WTC11 (cell line): ENCODE results near the gene NKAPL. TPM values are rescaled to one million over a fixed set of nuclear protein-coding genes. Genes with fewer than 3 reads are reported as not detected.

Experiments used
- ATAC-seq: fragments of 200-7000 bp; cut with Tn5 transposase; 2 replicates; pipeline ENCODE4 v1.10.0; 2021; ENCODE audit warnings: mild to moderate bottlenecking, moderate library complexity
- CTCF ChIA-PET: fragments of 300-600 bp; sonication (Branson Sonifier 250); formaldehyde crosslinking; loops from one replicate; lab custom pipeline; 2021; ENCODE audit warnings: antibody characterized with exemption; lab: Charles Lee
- POLR2A ChIA-PET: fragments of 350-600 bp; sonication (Branson Sonifier 250); formaldehyde crosslinking; loops from one replicate; lab custom pipeline; 2021; ENCODE audit warnings: antibody characterized with exemption; lab: Charles Lee
- DNase-seq: peaks from one replicate; pipeline ENCODE4 v3.0.0; 2021; ENCODE audit warnings: low spot score
- H3K27ac Mint-ChIP-seq: 2 replicates; pipeline ENCODE4 v1.8.0; 2021; ENCODE audit warnings: mixed read lengths
- H3K27me3 Mint-ChIP-seq: 2 replicates; pipeline ENCODE4 v1.8.0; 2021; ENCODE audit warnings: low read depth, mild to moderate bottlenecking, moderate library complexity, mixed read lengths
- H3K36me3 Mint-ChIP-seq: 2 replicates; pipeline ENCODE4 v1.8.0; 2021; ENCODE audit warnings: mixed read lengths
- H3K4me1 Mint-ChIP-seq: 2 replicates; pipeline ENCODE4 v1.8.0; 2022; ENCODE audit warnings: mixed read lengths
- H3K4me3 Mint-ChIP-seq: 2 replicates; pipeline ENCODE4 v1.8.0; 2021; ENCODE audit warnings: mild to moderate bottlenecking, moderate library complexity, mixed read lengths
- H3K9me3 Mint-ChIP-seq: 2 replicates; pipeline ENCODE4 v1.8.0; 2021; ENCODE audit warnings: mixed read lengths
- CDX4 ChIP-seq: fragments of 250-450 bp; sonication (Bioruptor Pico); IDR thresholded peaks from 2 replicates; pipeline ENCODE4 v1.9.0; 2021; ENCODE audit warnings: moderate library complexity, mild to moderate bottlenecking, inconsistent platforms, borderline replicate concordance
- CREB1 ChIP-seq: sonication (generic); formaldehyde crosslinking; IDR thresholded peaks from 2 replicates; pipeline ENCODE4 v1.8.0; 2023; ENCODE audit warnings: mild to moderate bottlenecking, missing genetic modification reagents
- CREM ChIP-seq: sonication (generic); formaldehyde crosslinking; IDR thresholded peaks from 2 replicates; pipeline ENCODE4 v1.8.1; 2022; ENCODE audit warnings: mild to moderate bottlenecking, missing genetic modification reagents, moderate library complexity
- E2F1 ChIP-seq: sonication (generic); formaldehyde crosslinking; IDR thresholded peaks from 2 replicates; pipeline ENCODE4 v1.8.0; 2022; ENCODE audit warnings: mild to moderate bottlenecking, missing genetic modification reagents
- JAZF1 ChIP-seq: fragments of 250-450 bp; sonication (Bioruptor Pico); IDR thresholded peaks from 2 replicates; pipeline ENCODE4 v1.9.0; 2021; ENCODE audit warnings: moderate library complexity, mild to moderate bottlenecking, inconsistent platforms
- NFYB ChIP-seq: sonication (generic); formaldehyde crosslinking; conservative IDR thresholded peaks from 2 replicates; pipeline ENCODE4 v1.8.0; 2022; ENCODE audit warnings: low read depth, missing genetic modification reagents
- NR1H2 ChIP-seq: sonication (generic); formaldehyde crosslinking; IDR thresholded peaks from 2 replicates; pipeline ENCODE4 v1.9.0; 2021; ENCODE audit warnings: mild to moderate bottlenecking, moderate library complexity, missing genetic modification reagents
- PRRX2 ChIP-seq: fragments of 250-450 bp; sonication (Bioruptor Pico); IDR thresholded peaks from 2 replicates; pipeline ENCODE4 v1.8.0; 2021; ENCODE audit warnings: mild to moderate bottlenecking
- RORB ChIP-seq: fragments of 250-450 bp; sonication (Bioruptor Pico); IDR thresholded peaks from 2 replicates; pipeline ENCODE4 v1.9.0; 2021; ENCODE audit warnings: mild to moderate bottlenecking
- TCF7 ChIP-seq: sonication (generic); formaldehyde crosslinking; IDR thresholded peaks from 2 replicates; pipeline ENCODE4 v1.8.0; 2022; ENCODE audit warnings: mild to moderate bottlenecking, low read depth, missing genetic modification reagents, moderate library complexity
- TEAD1 ChIP-seq: sonication (generic); formaldehyde crosslinking; IDR thresholded peaks from 2 replicates; pipeline ENCODE4 v1.8.0; 2022; ENCODE audit warnings: mild to moderate bottlenecking, missing genetic modification reagents
- ZBTB21 ChIP-seq: sonication (generic); formaldehyde crosslinking; IDR thresholded peaks from 2 replicates; pipeline ENCODE4 v1.8.1; 2023; ENCODE audit warnings: mild to moderate bottlenecking, missing genetic modification reagents, borderline replicate concordance
- ZNF232 ChIP-seq: sonication (generic); formaldehyde crosslinking; IDR thresholded peaks from 2 replicates; pipeline ENCODE4 v1.8.0; 2022; ENCODE audit warnings: mild to moderate bottlenecking, missing genetic modification reagents
- ZNF416 ChIP-seq: fragments of 250-450 bp; sonication (Bioruptor Pico); IDR thresholded peaks from 2 replicates; pipeline ENCODE4 v1.9.0; 2021; ENCODE audit warnings: mild to moderate bottlenecking, inconsistent platforms
- ZNF512 ChIP-seq: sonication (generic); formaldehyde crosslinking; IDR thresholded peaks from 2 replicates; pipeline ENCODE4 v1.8.1; 2022; ENCODE audit warnings: missing genetic modification reagents, borderline replicate concordance
- ZNF671 ChIP-seq: fragments of 250-450 bp; sonication (Bioruptor Pico); IDR thresholded peaks from 2 replicates; pipeline ENCODE4 v1.8.0; 2021; ENCODE audit warnings: mild to moderate bottlenecking
- total RNA-seq: library from RNA; stranded (reverse); gene quantifications from 3 replicates; pipeline ENCODE4 v1.2.3, GENCODE V29; 2021
- TF ChIP-seq, protein P1 (sequence below): sonication (generic); formaldehyde crosslinking; IDR thresholded peaks from 2 replicates; pipeline ENCODE4 v1.8.1; 2023; ENCODE audit warnings: mild to moderate bottlenecking, missing genetic modification reagents, borderline replicate concordance
- TF ChIP-seq, protein P2 (sequence below): sonication (generic); formaldehyde crosslinking; conservative IDR thresholded peaks from 2 replicates; pipeline ENCODE4 v1.8.1; 2022; ENCODE audit warnings: mild to moderate bottlenecking, missing genetic modification reagents
- TF ChIP-seq, protein P3 (sequence below): sonication (generic); formaldehyde crosslinking; IDR thresholded peaks from 2 replicates; pipeline ENCODE4 v1.8.0; 2023; ENCODE audit warnings: missing genetic modification reagents

Gene NKAPL
- total RNA-seq, 1 experiment from 2014 or later = 0.26 TPM

- no peak overlapping the region for H3K27ac Mint-ChIP-seq
- peaks cover 37% of the 10 kb centered on the region for H3K36me3 Mint-ChIP-seq
- no peak for ATAC-seq
- no peak for DNase-seq
- no peaks in the 10 kb centered on the region for H3K27me3 Mint-ChIP-seq
- ChIA-PET CTCF (no interaction called here), POLR2A (no interaction called here)
- H3K9me3 Mint-ChIP-seq = no peaks in the 10 kb centered on the region
- H3K4me3 Mint-ChIP-seq = no peak overlapping the region
- TF ChIP-seq CDX4 (no peak), ZNF232 (CRISPR knock-in tag) (no peak), CREB1 (no peak)
- TF ChIP-seq, protein P1, sequence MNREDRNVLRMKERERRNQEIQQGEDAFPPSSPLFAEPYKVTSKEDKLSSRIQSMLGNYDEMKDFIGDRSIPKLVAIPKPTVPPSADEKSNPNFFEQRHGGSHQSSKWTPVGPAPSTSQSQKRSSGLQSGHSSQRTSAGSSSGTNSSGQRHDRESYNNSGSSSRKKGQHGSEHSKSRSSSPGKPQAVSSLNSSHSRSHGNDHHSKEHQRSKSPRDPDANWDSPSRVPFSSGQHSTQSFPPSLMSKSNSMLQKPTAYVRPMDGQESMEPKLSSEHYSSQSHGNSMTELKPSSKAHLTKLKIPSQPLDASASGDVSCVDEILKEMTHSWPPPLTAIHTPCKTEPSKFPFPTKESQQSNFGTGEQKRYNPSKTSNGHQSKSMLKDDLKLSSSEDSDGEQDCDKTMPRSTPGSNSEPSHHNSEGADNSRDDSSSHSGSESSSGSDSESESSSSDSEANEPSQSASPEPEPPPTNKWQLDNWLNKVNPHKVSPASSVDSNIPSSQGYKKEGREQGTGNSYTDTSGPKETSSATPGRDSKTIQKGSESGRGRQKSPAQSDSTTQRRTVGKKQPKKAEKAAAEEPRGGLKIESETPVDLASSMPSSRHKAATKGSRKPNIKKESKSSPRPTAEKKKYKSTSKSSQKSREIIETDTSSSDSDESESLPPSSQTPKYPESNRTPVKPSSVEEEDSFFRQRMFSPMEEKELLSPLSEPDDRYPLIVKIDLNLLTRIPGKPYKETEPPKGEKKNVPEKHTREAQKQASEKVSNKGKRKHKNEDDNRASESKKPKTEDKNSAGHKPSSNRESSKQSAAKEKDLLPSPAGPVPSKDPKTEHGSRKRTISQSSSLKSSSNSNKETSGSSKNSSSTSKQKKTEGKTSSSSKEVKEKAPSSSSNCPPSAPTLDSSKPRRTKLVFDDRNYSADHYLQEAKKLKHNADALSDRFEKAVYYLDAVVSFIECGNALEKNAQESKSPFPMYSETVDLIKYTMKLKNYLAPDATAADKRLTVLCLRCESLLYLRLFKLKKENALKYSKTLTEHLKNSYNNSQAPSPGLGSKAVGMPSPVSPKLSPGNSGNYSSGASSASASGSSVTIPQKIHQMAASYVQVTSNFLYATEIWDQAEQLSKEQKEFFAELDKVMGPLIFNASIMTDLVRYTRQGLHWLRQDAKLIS (CRISPR knock-in tag) = no peak
- no peaks in the 10 kb centered on the region for H3K4me1 Mint-ChIP-seq
Observed at GRCh38 chr6:28245206-28245941, 13.7 kb upstream of the NKAPL start.

DNA sequence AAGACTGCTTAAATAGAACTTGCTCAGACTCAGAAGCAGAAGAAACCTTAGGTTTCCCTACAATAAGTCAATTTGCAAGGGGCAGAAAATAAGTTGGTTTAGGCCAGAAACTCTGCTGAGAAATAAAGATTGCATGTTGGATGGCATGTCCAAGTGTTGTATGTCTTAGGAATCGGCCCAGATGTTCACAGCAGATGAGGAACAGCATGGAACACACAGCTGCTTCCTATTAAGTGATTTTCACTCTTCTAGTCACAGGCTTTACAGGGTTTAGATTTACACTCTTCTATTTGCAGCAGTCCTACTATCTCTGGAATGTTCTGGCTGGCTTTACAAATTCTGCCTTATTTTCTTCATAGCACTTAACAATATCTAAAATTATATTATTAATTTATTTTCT is 10.2 kb upstream of the NKAPL start:
- Mint-ChIP-seq H3K4me3 (no peak overlapping the region), H3K4me1 (peaks cover 12% of the 10 kb centered on the region), H3K27me3 (peaks cover 3% of the 10 kb centered on the region; the same call in 1 of the 2 replicates), H3K36me3 (peaks cover 37% of the 10 kb centered on the region), H3K27ac (no peak overlapping the region), H3K9me3 (no peaks in the 10 kb centered on the region)
- ATAC-seq (no peak), DNase-seq (no peak)
- ChIA-PET CTCF (no interaction called here), POLR2A (no interaction called here)
- TF ChIP-seq, protein P1 (CRISPR knock-in tag) = no peak
- TF ChIP-seq TCF7 (CRISPR knock-in tag) (no peak), NFYB (CRISPR knock-in tag) (no peak), JAZF1 (CRISPR knock-in tag) (no peak), ZNF512 (CRISPR knock-in tag) (no peak), ZNF416 (CRISPR knock-in tag) (no peak), TEAD1 (CRISPR knock-in tag) (no peak), CREM (CRISPR knock-in tag) (no peak), NR1H2 (CRISPR knock-in tag) (no peak), ZBTB21 (CRISPR knock-in tag) (no peak), ZNF671 (CRISPR knock-in tag) (no peak), E2F1 (CRISPR knock-in tag) (no peak), PRRX2 (CRISPR knock-in tag) (no peak), RORB (no peak)
- TF ChIP-seq, protein P2, sequence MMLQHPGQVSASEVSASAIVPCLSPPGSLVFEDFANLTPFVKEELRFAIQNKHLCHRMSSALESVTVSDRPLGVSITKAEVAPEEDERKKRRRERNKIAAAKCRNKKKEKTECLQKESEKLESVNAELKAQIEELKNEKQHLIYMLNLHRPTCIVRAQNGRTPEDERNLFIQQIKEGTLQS (CRISPR knock-in tag) = no peak
- TF ChIP-seq, protein P3, sequence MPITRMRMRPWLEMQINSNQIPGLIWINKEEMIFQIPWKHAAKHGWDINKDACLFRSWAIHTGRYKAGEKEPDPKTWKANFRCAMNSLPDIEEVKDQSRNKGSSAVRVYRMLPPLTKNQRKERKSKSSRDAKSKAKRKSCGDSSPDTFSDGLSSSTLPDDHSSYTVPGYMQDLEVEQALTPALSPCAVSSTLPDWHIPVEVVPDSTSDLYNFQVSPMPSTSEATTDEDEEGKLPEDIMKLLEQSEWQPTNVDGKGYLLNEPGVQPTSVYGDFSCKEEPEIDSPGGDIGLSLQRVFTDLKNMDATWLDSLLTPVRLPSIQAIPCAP (CRISPR knock-in tag) = no peak
